Panc1 (cell line): Measurements from ENCODE around the gene TC2N. TPM values are rescaled to one million over a fixed set of nuclear protein-coding genes. Genes with fewer than 3 reads are reported as not detected.

Source experiments
- ATAC-seq: fragments of 200-7000 bp; cut with Tn5 transposase; 2 replicates; pipeline ENCODE4 v1.9.1; 2020; ENCODE audit warnings: mild to moderate bottlenecking, moderate library complexity
- BruUV-seq: library from RNA; stranded (reverse); fragments of 400-500 nt; replicated peaks from 2 replicates; lab custom pipeline; 2021; lab: Mats Ljungman, UMichigan
- CTCF ChIA-PET: fragments of 300-600 bp; sonication (Branson Sonifier 250); formaldehyde crosslinking; loops from one replicate; lab custom pipeline; 2022; ENCODE audit warnings: antibody characterized with exemption; lab: Charles Lee
- POLR2A ChIA-PET: fragments of 300-600 bp; sonication (Branson Sonifier 250); formaldehyde crosslinking; loops from one replicate; lab custom pipeline; 2022; ENCODE audit warnings: antibody characterized with exemption; lab: Charles Lee
- DNase-seq: peaks from one replicate; pipeline ENCODE4 v3.0.0-alpha.2; 2010; ENCODE audit warnings: low read depth, low spot score
- H3K27ac ChIP-seq: 2 replicates; pipeline ENCODE4 v1.5.1; 2011; ENCODE audit warnings: mild to moderate bottlenecking, low read length, inconsistent platforms
- H3K27me3 ChIP-seq: fragments of 200-500 bp; sonication (Bioruptor generic); 2 replicates; pipeline ENCODE4 v1.6.0; 2014; ENCODE audit warnings: low read length, inconsistent platforms; ENCODE audit not compliant: control insufficient read depth, insufficient read depth
- H3K36me3 ChIP-seq: fragments of 200-500 bp; sonication (Bioruptor generic); 2 replicates; pipeline ENCODE4 v1.5.1; 2014; ENCODE audit warnings: inconsistent platforms, mild to moderate bottlenecking, low read length, moderate library complexity; ENCODE audit not compliant: control insufficient read depth, insufficient read depth
- H3K4me1 ChIP-seq: 2 replicates; pipeline ENCODE4 v1.5.1; 2011; ENCODE audit warnings: inconsistent platforms, mild to moderate bottlenecking, low read length, moderate library complexity; ENCODE audit not compliant: control insufficient read depth, insufficient read depth
- H3K4me3 ChIP-seq, 2 experiments: 2 replicates each; pipeline ENCODE4 v1.5.1; 2011 to 2012; ENCODE audit warnings: low read depth in 2 of 2, low read length in 2 of 2, mild to moderate bottlenecking in 2 of 2, inconsistent platforms in 1 of 2, moderate library complexity in 1 of 2
- H3K9me3 ChIP-seq: fragments of 200-500 bp; sonication (Bioruptor generic); 2 replicates; pipeline ENCODE4 v1.5.1; 2014; ENCODE audit warnings: low read depth, mild to moderate bottlenecking, inconsistent platforms, low read length, moderate library complexity; ENCODE audit not compliant: control insufficient read depth, insufficient read depth
- CTCF ChIP-seq: fragments of 450-650 bp; IDR thresholded peaks from 2 replicates; pipeline ENCODE4 v1.5.1; 2017; ENCODE audit warnings: mild to moderate bottlenecking
- POLR2AphosphoS5 ChIP-seq: IDR thresholded peaks from 2 replicates; pipeline ENCODE4 v1.6.1; 2012; ENCODE audit warnings: mild to moderate bottlenecking, low read depth, low read length, moderate library complexity
- REST ChIP-seq, 2 experiments: IDR thresholded peaks; 2 replicates each; pipeline ENCODE4 v1.6.1; 2011 to 2012; ENCODE audit warnings: low read depth in 2 of 2, control low read depth in 1 of 2, low read length in 1 of 2, mild to moderate bottlenecking in 1 of 2, moderate library complexity in 1 of 2; ENCODE audit not compliant: insufficient read depth in 1 of 2
- SIN3A ChIP-seq: IDR thresholded peaks from 2 replicates; pipeline ENCODE4 v1.6.1; 2012; ENCODE audit warnings: low read depth, mild to moderate bottlenecking, low read length, moderate library complexity, borderline replicate concordance; ENCODE audit not compliant: insufficient read depth
- TCF7L2 ChIP-seq: IDR thresholded peaks from 2 replicates; pipeline ENCODE4 v1.6.1; 2011; ENCODE audit warnings: mild to moderate bottlenecking, low read depth, low read length, inconsistent platforms
- in situ Hi-C: cut with HindIII; loops from 2 replicates; pipeline ENCODE4 v1.10.0; 2016; ENCODE audit warnings: low sequenced_read_pairs, low pct_unique_long_range_greater_than_20kb
- intact Hi-C: fragments of 100-400 bp; cut with micrococcal nuclease; formaldehyde crosslinking; loops from one replicate; pipeline ENCODE4 v1.10.0; 2022; ENCODE audit not compliant: unreplicated experiment
- total RNA-seq: library from RNA; stranded (reverse); gene quantifications from one replicate; pipeline ENCODE4 v1.2.1, GENCODE V29; 2021; ENCODE audit not compliant: unreplicated experiment

The TC2N gene
- total RNA-seq, 1 experiment from 2014 or later = 0.49 TPM

- intact Hi-C loops = no loop called here
- no peaks in the 10 kb centered on the region for H3K4me1 ChIP-seq
- BruUV-seq = no TSS peak
- CTCF ChIA-PET = interaction anchor here (0.6 kb wide), 1 partner anchor 22 kb away, joined by 11 read pairs; no protein-coding TSS in a partner anchor
- no peak for ATAC-seq
- H3K9me3 ChIP-seq = no peaks in the 10 kb centered on the region
- no peak for DNase-seq
- no peak overlapping the region for H3K4me3 ChIP-seq
- in situ Hi-C loops = no loop called here
- no peaks in the 10 kb centered on the region for H3K27me3 ChIP-seq
- no peak overlapping the region for H3K27ac ChIP-seq
- POLR2A ChIA-PET = no interaction called here
- no peak for TF ChIP-seq TCF7L2
- no peak for TF ChIP-seq REST (IDR thresholded peaks at IDR 0.05; ENCODE audit: insufficient read depth in 1 of 2, low read depth in 2 of 2, low read length in 1 of 2)
- no peak for TF ChIP-seq SIN3A
- no peak for TF ChIP-seq POLR2AphosphoS5
- TF ChIP-seq CTCF = no peak
- H3K36me3 ChIP-seq = no peaks in the 10 kb centered on the region
These were observed 2.2 kb upstream of the TC2N start for GRCh38 chr14:91869556-91869955.

GRCh38 chr14:91866511-91867295, 633 bp downstream of the TC2N start:
- no peak overlapping the region for H3K27ac ChIP-seq
- POLR2A ChIA-PET = no interaction called here
- H3K36me3 ChIP-seq = no peaks in the 10 kb centered on the region
- H3K9me3 ChIP-seq = no peaks in the 10 kb centered on the region
- ATAC-seq = no peak
- BruUV-seq = no TSS peak
- no peaks in the 10 kb centered on the region for H3K4me1 ChIP-seq
- H3K4me3 ChIP-seq = no peak overlapping the region
- CTCF ChIA-PET = no interaction called here
- no peaks in the 10 kb centered on the region for H3K27me3 ChIP-seq
- in situ Hi-C loops (no loop called here), intact Hi-C loops (no loop called here)
- TF ChIP-seq CTCF (no peak), TCF7L2 (no peak), POLR2AphosphoS5 (no peak), REST (IDR thresholded peaks at IDR 0.05; ENCODE audit: insufficient read depth in 1 of 2, low read depth in 2 of 2, low read length in 1 of 2) (no peak), SIN3A (no peak)
- DNase-seq = no peak
